ENCODE results near the gene PTPN20.

Gene PTPN20

GRCh38 chr10:47013507-47014154, 102.4 kb downstream of the PTPN20 start:
- no peak overlapping the region for H3K4me3 ChIP-seq (ENCODE audit: low read length)
- TF ChIP-seq ZNF274 (IDR thresholded peaks at IDR 0.05; ENCODE audit: low read depth, low read length) = no peak

DNA sequence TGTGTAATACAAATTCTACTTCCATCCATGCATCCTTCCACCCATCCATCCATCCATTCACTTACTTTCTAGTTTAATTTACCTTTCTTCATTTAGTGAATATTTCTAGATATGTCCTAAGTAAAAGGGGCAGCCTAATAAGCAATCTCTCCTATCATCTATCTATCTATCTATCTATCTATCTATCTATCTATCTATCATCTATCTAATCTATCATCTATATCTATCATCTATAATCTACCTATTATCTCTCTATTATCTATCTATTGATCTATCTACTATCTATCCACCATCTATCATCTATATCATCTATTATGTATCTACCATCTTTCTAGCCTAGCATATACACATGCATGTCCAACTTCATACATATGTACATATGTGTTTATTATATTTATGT, 104.2 kb downstream of the PTPN20 start:
- no peak for TF ChIP-seq ZNF274 (IDR thresholded peaks at IDR 0.05; ENCODE audit: low read depth, low read length)
- H3K4me3 ChIP-seq (ENCODE audit: low read length) = no peak overlapping the region

GRCh38 chr10:47016564-47016963, 105.3 kb downstream of the PTPN20 start:
- TF ChIP-seq ZNF274 (IDR thresholded peaks at IDR 0.05; ENCODE audit: low read depth, low read length) = no peak
- H3K4me3 ChIP-seq (ENCODE audit: low read length) = no peak overlapping the region

DNA sequence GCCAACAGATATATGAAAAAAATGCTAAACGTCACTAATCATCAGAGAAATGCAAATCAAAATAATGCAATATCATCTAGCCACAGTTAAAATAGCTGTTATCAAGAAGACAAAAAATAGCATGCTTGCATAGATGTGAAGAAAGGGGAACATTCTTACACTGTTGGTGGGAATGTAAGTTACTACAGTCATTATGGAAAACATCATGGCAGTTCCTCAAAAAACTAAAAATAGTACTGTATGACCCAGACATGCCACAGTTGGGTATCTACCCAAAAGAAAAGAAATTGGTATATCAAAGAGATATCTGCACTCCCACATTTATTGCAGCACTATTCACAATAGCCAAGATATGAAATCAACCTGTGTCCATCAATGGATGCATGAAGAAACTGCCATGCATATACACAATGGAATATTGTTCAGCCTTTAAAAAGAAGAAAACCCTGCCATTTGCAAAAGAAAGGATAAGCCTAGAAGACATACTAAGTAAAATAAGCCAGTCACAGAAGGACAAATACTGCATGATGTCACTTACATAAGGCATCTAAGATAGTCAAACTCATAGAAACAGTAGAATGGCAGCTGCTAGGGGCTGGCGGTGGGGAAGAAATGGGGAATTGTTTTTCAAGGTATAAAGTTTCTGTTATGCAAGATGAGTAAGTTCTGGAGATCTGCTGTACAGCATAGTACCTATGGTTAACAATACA, 107.0 kb downstream of the PTPN20 start:
- H3K4me3 ChIP-seq (ENCODE audit: low read length) = no peak overlapping the region
- TF ChIP-seq ZNF274 (IDR thresholded peaks at IDR 0.05; ENCODE audit: low read depth, low read length) = no peak

DNA sequence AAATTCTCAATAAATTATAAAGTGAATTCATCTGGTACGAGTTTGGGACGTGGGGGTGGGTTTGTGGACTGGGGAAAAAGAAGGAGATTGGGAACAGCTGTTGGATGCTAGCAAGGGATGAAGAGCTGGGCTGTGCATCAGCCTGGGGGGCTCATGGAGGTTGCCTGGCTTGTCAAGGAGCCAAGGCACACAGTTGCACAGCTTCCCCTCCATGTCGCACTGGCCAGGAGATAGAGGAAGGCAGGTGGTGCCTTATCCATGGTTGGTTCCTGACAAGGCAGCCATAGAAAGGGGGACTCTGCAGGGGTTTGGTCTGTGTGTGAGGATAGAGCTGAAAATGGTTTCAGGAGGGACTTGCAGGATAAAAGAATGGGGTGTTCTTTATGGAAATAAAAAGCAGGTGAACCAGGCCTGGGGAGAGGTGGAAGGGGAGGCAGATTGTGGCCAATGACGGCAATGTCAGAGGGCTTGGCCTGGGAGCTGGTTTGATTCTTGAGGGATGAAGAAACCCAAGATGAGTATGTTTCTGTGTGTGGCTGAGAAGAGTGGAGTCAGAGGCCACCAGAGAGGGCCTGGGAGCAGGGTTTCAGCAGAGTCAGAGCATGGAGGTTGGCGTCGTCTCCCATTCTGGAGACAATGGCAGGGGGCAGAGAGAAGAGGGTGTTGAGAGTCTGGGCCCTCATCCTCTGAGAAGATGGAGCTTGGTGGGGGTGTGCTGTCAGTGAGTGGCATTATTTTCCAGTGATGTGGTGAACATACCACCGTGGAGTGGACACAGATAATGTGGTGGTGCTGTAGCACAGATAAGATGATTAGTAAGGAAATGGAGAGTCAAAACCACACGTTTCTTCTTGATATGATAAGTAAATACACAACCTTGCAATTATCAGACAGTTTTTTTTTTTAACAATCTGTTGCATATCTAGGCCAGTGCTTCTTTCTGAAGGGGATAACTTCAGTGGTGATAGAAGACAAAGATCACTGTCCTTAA, 108.2 kb downstream of the PTPN20 start:
- TF ChIP-seq ZNF274 (IDR thresholded peaks at IDR 0.05; ENCODE audit: low read depth, low read length) = no peak
- H3K4me3 ChIP-seq (ENCODE audit: low read length) = no peak overlapping the region

- H3K4me3 ChIP-seq (ENCODE audit: low read length) = no peak overlapping the region
- TF ChIP-seq ZNF274 (IDR thresholded peaks at IDR 0.05; ENCODE audit: low read depth, low read length) = no peak
Observed at GRCh38 chr10:47020471-47020870, 109.2 kb downstream of the PTPN20 start.

DNA sequence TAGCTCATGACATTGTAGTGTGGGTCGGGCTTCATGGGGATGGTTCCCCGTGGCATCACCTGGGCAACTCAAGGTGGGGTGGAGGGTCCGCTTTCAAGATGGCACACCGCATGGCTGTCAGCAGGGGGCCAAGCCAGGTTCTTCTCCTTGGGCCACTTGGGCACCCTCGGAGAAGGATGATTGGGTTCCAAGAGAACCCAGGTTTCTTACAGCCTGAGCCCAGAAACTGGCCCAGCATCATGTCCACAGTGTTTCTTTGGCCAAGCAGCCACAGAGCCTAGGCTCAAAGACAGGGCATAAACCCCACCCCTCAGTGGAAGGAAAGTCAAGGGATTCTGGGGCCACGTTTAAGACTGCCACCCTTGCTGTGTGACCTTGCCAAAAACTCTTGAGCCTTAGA, 110.6 kb downstream of the PTPN20 start:
- no peak for TF ChIP-seq ZNF274 (IDR thresholded peaks at IDR 0.05; ENCODE audit: low read depth, low read length)
- no peak overlapping the region for H3K4me3 ChIP-seq (ENCODE audit: low read length)

GRCh38 chr10:47022311-47023131, 111.3 kb downstream of the PTPN20 start:
- no peak overlapping the region for H3K4me3 ChIP-seq (ENCODE audit: low read length)
- no peak for TF ChIP-seq ZNF274 (IDR thresholded peaks at IDR 0.05; ENCODE audit: low read depth, low read length)

DNA sequence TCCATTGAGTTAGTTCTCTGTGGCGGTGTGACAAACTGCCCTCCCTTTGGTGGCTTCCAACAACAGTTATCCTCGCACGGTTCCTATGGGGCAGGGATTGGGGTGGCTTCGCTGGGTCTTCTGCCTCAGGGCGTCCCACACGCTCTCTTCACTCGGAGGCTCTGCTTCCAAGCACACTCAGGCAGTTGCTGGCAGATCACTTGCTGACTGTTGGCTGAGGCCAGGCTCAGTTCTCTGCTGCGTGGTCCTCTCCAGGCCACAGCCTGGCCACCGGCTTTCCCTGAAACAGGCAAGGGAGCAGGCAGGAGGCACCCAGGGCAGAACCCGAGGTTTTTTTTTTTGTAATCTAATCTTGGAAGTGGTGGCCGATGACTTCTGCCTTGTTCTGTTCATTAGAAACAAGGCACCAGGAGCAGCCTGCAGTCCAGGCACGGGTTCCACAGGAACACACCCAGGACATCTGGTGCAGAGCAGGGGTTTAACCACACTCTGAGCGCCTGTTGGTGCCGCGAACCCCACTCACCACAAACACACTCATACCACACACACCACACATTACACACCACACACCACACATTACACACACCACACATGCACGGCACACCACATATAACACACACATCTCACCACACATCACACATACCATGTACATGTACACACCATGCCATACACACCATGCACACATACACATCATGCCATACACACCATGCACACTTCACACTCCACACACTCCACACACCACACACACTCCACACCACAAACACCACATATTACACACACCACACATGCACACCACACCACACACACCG, 112.2 kb downstream of the PTPN20 start:
- H3K4me3 ChIP-seq (ENCODE audit: low read length) = no peak overlapping the region
- TF ChIP-seq ZNF274 (IDR thresholded peaks at IDR 0.05; ENCODE audit: low read depth, low read length) = no peak

- no peak for TF ChIP-seq ZNF274 (IDR thresholded peaks at IDR 0.05; ENCODE audit: low read depth, low read length)
- no peak overlapping the region for H3K4me3 ChIP-seq (ENCODE audit: low read length)
Observed at GRCh38 chr10:47024046-47024322, 112.8 kb downstream of the PTPN20 start.

GRCh38 chr10:47024399-47025252, 113.4 kb downstream of the PTPN20 start:
- H3K4me3 ChIP-seq (ENCODE audit: low read length) = no peak overlapping the region
- no peak for TF ChIP-seq ZNF274 (IDR thresholded peaks at IDR 0.05; ENCODE audit: low read depth, low read length)

DNA sequence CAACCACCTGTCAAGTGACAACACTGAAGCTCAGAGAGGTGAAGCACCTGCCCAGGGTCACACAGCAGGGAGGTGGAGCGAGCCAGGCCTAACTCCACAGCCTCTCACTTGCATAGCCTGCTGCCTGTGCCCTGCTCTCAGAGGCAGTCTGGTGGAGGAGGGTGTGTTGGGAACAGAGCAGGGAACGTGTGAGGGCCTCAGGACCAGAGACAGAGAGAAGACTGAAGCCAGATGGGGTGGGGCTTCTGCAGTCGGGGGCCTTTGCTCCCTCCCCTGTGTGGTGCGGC, 114.0 kb downstream of the PTPN20 start:
- no peak for TF ChIP-seq ZNF274 (IDR thresholded peaks at IDR 0.05; ENCODE audit: low read depth, low read length)
- H3K4me3 ChIP-seq (ENCODE audit: low read length) = no peak overlapping the region
